Kidney epithelial cell (primary cell): ENCODE results near the gene GRIA1. TPM values are rescaled to one million over a fixed set of nuclear protein-coding genes. Genes with fewer than 3 reads are reported as not detected.

Experiments used
- DNase-seq: peaks from one replicate; pipeline ENCODE4 v3.0.0-alpha.2; 2010; ENCODE audit warnings: low read depth
- H3K27me3 ChIP-seq: 2 replicates; pipeline ENCODE4 v1.6.0; 2011; ENCODE audit warnings: low read length; ENCODE audit not compliant: control insufficient read depth, insufficient read depth
- H3K36me3 ChIP-seq: 2 replicates; pipeline ENCODE4 v1.5.1; 2011; ENCODE audit warnings: low read length; ENCODE audit not compliant: control insufficient read depth, insufficient read depth
- H3K4me3 ChIP-seq: 2 replicates; pipeline ENCODE4 v1.5.1; 2011; ENCODE audit warnings: low read depth, mild to moderate bottlenecking, control low read depth, low read length
- total RNA-seq: library from RNA; depleted of rRNA; stranded (reverse); fragments of >200 nt; gene quantifications from 2 replicates; pipeline ENCODE4 v1.2.3, GENCODE V29; 2015
- TF ChIP-seq, protein P1 (sequence below): IDR thresholded peaks from 2 replicates; pipeline ENCODE4 v1.5.1; 2011; ENCODE audit warnings: mild to moderate bottlenecking, moderate library complexity, low read length, control low read depth, inconsistent platforms; ENCODE audit not compliant: insufficient read depth, poor library complexity, severe bottlenecking

Gene GRIA1
- total RNA-seq, 1 donor from 2014 or later = not detected

GRCh38 chr5:153748823-153749222 lies 258.4 kb downstream of the GRIA1 start:
- TF ChIP-seq, protein P1, sequence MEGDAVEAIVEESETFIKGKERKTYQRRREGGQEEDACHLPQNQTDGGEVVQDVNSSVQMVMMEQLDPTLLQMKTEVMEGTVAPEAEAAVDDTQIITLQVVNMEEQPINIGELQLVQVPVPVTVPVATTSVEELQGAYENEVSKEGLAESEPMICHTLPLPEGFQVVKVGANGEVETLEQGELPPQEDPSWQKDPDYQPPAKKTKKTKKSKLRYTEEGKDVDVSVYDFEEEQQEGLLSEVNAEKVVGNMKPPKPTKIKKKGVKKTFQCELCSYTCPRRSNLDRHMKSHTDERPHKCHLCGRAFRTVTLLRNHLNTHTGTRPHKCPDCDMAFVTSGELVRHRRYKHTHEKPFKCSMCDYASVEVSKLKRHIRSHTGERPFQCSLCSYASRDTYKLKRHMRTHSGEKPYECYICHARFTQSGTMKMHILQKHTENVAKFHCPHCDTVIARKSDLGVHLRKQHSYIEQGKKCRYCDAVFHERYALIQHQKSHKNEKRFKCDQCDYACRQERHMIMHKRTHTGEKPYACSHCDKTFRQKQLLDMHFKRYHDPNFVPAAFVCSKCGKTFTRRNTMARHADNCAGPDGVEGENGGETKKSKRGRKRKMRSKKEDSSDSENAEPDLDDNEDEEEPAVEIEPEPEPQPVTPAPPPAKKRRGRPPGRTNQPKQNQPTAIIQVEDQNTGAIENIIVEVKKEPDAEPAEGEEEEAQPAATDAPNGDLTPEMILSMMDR = no peak
- H3K4me3 ChIP-seq = no peak overlapping the region
- no peaks in the 10 kb centered on the region for H3K27me3 ChIP-seq
- DNase-seq = no peak
- no peaks in the 10 kb centered on the region for H3K36me3 ChIP-seq

DNA sequence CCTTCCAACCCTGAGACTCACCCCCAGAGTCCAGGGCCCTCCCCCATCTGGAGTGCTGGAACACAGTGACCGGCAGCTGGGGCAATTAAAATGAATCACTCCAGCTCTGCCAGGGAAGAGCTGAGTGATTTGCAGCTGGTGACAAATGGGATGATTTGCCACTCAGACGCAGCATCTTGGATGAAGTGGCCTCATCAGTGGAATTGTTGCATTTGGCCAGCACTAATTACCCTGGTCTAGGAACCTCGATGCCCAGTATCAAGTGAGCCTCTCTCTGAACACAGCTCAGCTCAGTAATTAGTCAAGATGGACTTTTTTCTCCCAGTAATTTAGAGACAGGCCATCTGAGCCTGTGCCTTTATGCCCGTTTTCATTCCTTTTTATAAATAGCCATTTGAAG lies 259.5 kb downstream of the GRIA1 start:
- TF ChIP-seq, protein P1 = no peak
- DNase-seq = no peak
- Histone ChIP-seq H3K4me3 (no peak overlapping the region), H3K27me3 (no peaks in the 10 kb centered on the region), H3K36me3 (no peaks in the 10 kb centered on the region)

GRCh38 chr5:153751251-153751650 lies 260.8 kb downstream of the GRIA1 start:
- TF ChIP-seq, protein P1 = no peak
- no peaks in the 10 kb centered on the region for H3K36me3 ChIP-seq
- H3K4me3 ChIP-seq = no peak overlapping the region
- no peak for DNase-seq
- H3K27me3 ChIP-seq = no peaks in the 10 kb centered on the region

DNA sequence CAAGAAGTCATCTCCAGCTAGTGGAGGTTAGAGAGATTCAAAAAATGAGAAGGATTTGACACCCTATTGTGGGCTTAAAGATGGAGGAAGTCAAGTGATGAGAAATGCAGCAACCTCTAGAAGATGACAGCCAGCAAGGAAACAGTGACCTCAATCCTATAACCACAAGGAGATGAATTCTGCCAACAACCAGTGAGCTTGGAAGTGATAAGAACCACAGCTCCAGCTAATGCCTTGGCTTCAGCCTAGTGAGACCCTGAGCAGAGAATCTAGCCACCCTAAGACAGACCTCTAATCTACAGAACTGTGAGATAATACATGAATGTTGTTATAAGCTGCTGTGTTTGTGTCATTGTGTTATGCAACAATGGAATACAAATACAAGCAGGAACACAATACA lies 262.4 kb downstream of the GRIA1 start:
- TF ChIP-seq, protein P1 = no peak
- no peak for DNase-seq
- Histone ChIP-seq H3K27me3 (no peaks in the 10 kb centered on the region), H3K36me3 (no peaks in the 10 kb centered on the region), H3K4me3 (no peak overlapping the region)

DNA sequence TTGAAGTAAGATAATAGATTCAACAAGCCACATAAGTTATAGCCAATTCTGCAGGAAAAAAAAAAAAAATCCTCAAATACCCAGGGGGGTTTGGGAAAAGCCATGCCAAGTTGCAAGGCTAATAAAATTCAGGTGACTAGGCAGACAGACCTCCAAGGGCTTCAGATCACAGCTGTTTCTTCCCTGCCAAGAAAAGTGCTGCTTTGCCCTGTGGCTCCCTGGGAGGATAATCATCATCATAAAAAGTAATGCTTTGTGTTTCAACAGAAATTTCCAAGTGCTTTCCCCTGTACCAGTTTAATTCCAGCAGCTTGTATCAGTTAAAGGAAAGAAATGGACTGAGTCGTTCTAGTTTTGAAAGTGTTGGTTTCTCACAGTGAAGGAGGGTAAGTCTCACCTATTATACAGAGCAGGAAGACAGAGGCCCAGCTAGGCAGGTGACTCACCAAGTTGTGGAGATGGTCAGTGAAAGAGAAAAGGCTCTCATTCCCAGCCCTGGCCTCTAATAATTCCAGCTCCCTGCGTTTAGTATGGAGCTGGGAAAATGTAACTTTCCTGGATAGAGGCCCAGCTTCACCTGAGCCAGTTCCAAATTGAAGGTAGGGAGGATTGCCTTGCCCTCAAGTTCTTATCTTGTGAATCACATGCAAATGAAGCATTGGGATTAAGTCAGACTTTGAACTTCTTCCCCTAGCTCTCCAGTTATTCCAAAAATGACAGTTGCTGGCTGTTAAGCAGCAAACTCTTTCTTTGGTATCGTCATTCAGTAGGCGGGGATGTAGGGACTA lies 263.4 kb downstream of the GRIA1 start:
- H3K4me3 ChIP-seq = no peak overlapping the region
- TF ChIP-seq, protein P1 = no peak
- DNase-seq = no peak
- H3K36me3 ChIP-seq = no peaks in the 10 kb centered on the region
- H3K27me3 ChIP-seq = no peaks in the 10 kb centered on the region
